CD14-positive monocyte (primary cell): Measurements from ENCODE around the gene SERPINB11. TPM values are rescaled to one million over a fixed set of nuclear protein-coding genes. Genes with fewer than 3 reads are reported as not detected.

Source experiments
- DNase-seq, 3 donors: peaks; one replicate each; pipeline ENCODE4 v3.0.0-alpha.2; 2011 to 2022
- H2AFZ ChIP-seq: 2 replicates; pipeline ENCODE4 v1.6.0; 2012; ENCODE audit warnings: mild to moderate bottlenecking, low read depth, low read length, inconsistent platforms; ENCODE audit not compliant: insufficient read depth, poor library complexity, severe bottlenecking
- H3K27ac ChIP-seq, 2 donors: 1 replicate in 1 of 2; 2 replicates in 1 of 2; pipeline ENCODE4 v1.5.1; 2012 to 2013; ENCODE audit warnings: low read length in 2 of 2, control low read depth in 1 of 2, inconsistent platforms in 1 of 2, low read depth in 1 of 2, mild to moderate bottlenecking in 1 of 2
- H3K27me3 ChIP-seq, 2 donors: one replicate each; pipeline versions ENCODE4 v1.6.0 to v1.6.1; 2011 to 2013; ENCODE audit warnings: low read length in 2 of 2; ENCODE audit not compliant: control insufficient read depth in 2 of 2, insufficient read depth in 2 of 2
- H3K36me3 ChIP-seq, 2 donors: replicated peaks in 1 of 2; 1 replicate in 1 of 2; 2 replicates in 1 of 2; pipeline versions ENCODE4 v1.5.1 to v1.6.1; 2012 to 2013; ENCODE audit warnings: low read length in 2 of 2, control low read depth in 1 of 2, inconsistent platforms in 1 of 2, mild to moderate bottlenecking in 1 of 2; ENCODE audit not compliant: insufficient read depth in 2 of 2, control insufficient read depth in 1 of 2
- H3K4me1 ChIP-seq, 2 donors: 1 replicate in 1 of 2; 2 replicates in 1 of 2; pipeline versions ENCODE4 v1.5.1 to v1.6.1; 2012 to 2013; ENCODE audit warnings: low read length in 2 of 2, control low read depth in 1 of 2, inconsistent platforms in 1 of 2, mild to moderate bottlenecking in 1 of 2, moderate library complexity in 1 of 2; ENCODE audit not compliant: insufficient read depth in 2 of 2, control insufficient read depth in 1 of 2
- H3K4me2 ChIP-seq: replicated peaks from 2 replicates; pipeline ENCODE3; 2012; ENCODE audit warnings: low read length, moderate library complexity, mild to moderate bottlenecking; ENCODE audit not compliant: poor library complexity, severe bottlenecking; ENCODE audit errors: extremely low read depth
- H3K4me3 ChIP-seq, 3 experiments: fragments of 200-600 bp in 1 of 3; sonication (generic) in 1 of 3; replicated peaks in 1 of 3; 1 replicate in 2 of 3; 2 replicates in 1 of 3; pipeline ENCODE4 v1.5.1; 2011 to 2013; ENCODE audit warnings: low read length in 3 of 3, mild to moderate bottlenecking in 3 of 3, control low read depth in 2 of 3, low read depth in 2 of 3, inconsistent platforms in 1 of 3, moderate library complexity in 1 of 3
- H3K79me2 ChIP-seq: 2 replicates; pipeline ENCODE4 v1.6.0; 2012; ENCODE audit warnings: mild to moderate bottlenecking, control low read depth, inconsistent platforms, low read length, moderate library complexity; ENCODE audit not compliant: insufficient read depth
- H3K9ac ChIP-seq: 2 replicates; pipeline ENCODE4 v1.6.0; 2017; ENCODE audit warnings: low read length, mild to moderate bottlenecking; ENCODE audit not compliant: insufficient read depth, poor library complexity, severe bottlenecking
- H3K9me3 ChIP-seq, 2 donors: replicated peaks in 1 of 2; 1 replicate in 1 of 2; 2 replicates in 1 of 2; pipeline versions ENCODE4 v1.5.1 to v1.6.1; 2012 to 2013; ENCODE audit warnings: low read length in 2 of 2, control low read depth in 1 of 2; ENCODE audit not compliant: control insufficient read depth in 1 of 2, insufficient read depth in 1 of 2
- H4K20me1 ChIP-seq: 2 replicates; pipeline ENCODE4 v1.6.0; 2012; ENCODE audit warnings: mild to moderate bottlenecking, low read length, control low read depth, moderate library complexity; ENCODE audit not compliant: insufficient read depth
- H3K27ac Mint-ChIP-seq, 7 donors: one replicate each; pipeline ENCODE4 v1.8.0; 2020; ENCODE audit warnings: mild to moderate bottlenecking in 7 of 7, mixed read lengths in 7 of 7, moderate library complexity in 6 of 7, inconsistent platforms in 2 of 7
- H3K27me3 Mint-ChIP-seq, 3 donors: one replicate each; pipeline ENCODE4 v1.8.0; 2021 to 2022; ENCODE audit warnings: low read depth in 3 of 3, mild to moderate bottlenecking in 3 of 3, mixed read lengths in 3 of 3, moderate library complexity in 3 of 3, inconsistent platforms in 1 of 3
- H3K36me3 Mint-ChIP-seq, 2 donors: one replicate each; pipeline ENCODE4 v1.8.0; 2020; ENCODE audit warnings: mixed read lengths in 2 of 2, inconsistent platforms in 1 of 2, mild to moderate bottlenecking in 1 of 2
- H3K4me1 Mint-ChIP-seq: one replicate; pipeline ENCODE4 v1.8.0; 2020; ENCODE audit warnings: mild to moderate bottlenecking, mixed read lengths
- H3K4me3 Mint-ChIP-seq, 2 donors: one replicate each; pipeline ENCODE4 v1.8.0; 2020; ENCODE audit warnings: mild to moderate bottlenecking in 2 of 2, mixed read lengths in 2 of 2, moderate library complexity in 1 of 2
- H3K9me3 Mint-ChIP-seq, 7 donors: one replicate each; pipeline ENCODE4 v1.8.0; 2020 to 2022; ENCODE audit warnings: mixed read lengths in 7 of 7, mild to moderate bottlenecking in 6 of 7, moderate library complexity in 6 of 7, inconsistent platforms in 2 of 7
- WGBS: methylation state at CpG from one replicate; pipeline ENCODE4 v1.1.5; 2013; ENCODE audit warnings: missing lambda C conversion rate; ENCODE audit not compliant: insufficient coverage; 5-methylcytosine and 5-hydroxymethylcytosine counted together
- intact Hi-C, 2 donors: fragments of 100-400 bp; cut with micrococcal nuclease; formaldehyde crosslinking; loops; one replicate each; pipeline versions ENCODE4 v1.15.0 to v1.15.1; 2023
- polyA plus RNA-seq, 3 donors: library from polyadenylated mRNA; depleted of rRNA in 1 of 3; unstranded in 2 of 3; stranded (reverse) in 1 of 3; fragments of 300-500 nt in 2 of 3; fragments of >200 nt in 1 of 3; fragmentation: Illumina TruSeq in 2 of 3; gene quantifications; 1 replicate in 2 of 3; 2 replicates in 1 of 3; pipeline ENCODE4 v1.2.3, GENCODE V29; 2012 to 2021
- TF ChIP-seq, protein P1 (sequence below): fragments of 200-600 bp; IDR thresholded peaks from one replicate; pipeline ENCODE4 v1.8.0; 2022; ENCODE audit warnings: antibody characterized with exemption, mild to moderate bottlenecking

The SERPINB11 gene
- polyA plus RNA-seq, 3 donors, result not detected

DNA sequence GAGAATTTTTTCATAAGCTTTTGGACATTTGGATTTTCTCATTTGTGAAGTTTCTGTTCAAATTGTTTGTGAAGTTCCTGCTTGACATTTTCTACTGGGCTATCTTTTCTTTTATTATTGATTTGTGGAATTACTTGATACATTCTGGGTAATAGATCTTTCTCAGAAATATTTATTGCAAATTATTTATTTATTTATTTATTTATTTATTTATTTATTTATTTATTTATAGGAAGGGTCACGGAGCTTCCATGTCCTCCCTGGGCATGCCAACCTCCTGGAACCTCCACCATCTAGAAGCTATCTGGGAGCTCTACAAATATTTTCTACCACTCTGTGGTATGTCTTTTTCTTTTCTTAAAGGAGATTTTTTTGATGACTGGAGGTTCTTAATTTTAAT lies 46.7 kb downstream of the SERPINB11 start:
- Mint-ChIP-seq H3K4me3 (no peak overlapping the region), H3K27ac (no peak overlapping the region), H3K36me3 (no peaks in the 10 kb centered on the region), H3K4me1 (no peaks in the 10 kb centered on the region), H3K27me3 (peaks cover 0 to 13% (median 10%) of the 10 kb centered on the region in 3 donors), H3K9me3 (peaks cover 0 to 6% (median 3%) of the 10 kb centered on the region in 7 donors)
- Histone ChIP-seq H2AFZ (no peak overlapping the region), H3K27me3 (peaks cover 0 to 2% of the 10 kb centered on the region in 2 donors), H3K4me3 (no peak overlapping the region), H4K20me1 (no peaks in the 10 kb centered on the region), H3K27ac (no peak overlapping the region), H3K9ac (no peak overlapping the region), H3K4me2 (no peak overlapping the region), H3K4me1 (no peaks in the 10 kb centered on the region), H3K79me2 (no peaks in the 10 kb centered on the region), H3K9me3 (no peaks in the 10 kb centered on the region), H3K36me3 (no peaks in the 10 kb centered on the region)
- no CpG with 5 or more reads among the region's 1 CpG for WGBS
- TF ChIP-seq, protein P1, sequence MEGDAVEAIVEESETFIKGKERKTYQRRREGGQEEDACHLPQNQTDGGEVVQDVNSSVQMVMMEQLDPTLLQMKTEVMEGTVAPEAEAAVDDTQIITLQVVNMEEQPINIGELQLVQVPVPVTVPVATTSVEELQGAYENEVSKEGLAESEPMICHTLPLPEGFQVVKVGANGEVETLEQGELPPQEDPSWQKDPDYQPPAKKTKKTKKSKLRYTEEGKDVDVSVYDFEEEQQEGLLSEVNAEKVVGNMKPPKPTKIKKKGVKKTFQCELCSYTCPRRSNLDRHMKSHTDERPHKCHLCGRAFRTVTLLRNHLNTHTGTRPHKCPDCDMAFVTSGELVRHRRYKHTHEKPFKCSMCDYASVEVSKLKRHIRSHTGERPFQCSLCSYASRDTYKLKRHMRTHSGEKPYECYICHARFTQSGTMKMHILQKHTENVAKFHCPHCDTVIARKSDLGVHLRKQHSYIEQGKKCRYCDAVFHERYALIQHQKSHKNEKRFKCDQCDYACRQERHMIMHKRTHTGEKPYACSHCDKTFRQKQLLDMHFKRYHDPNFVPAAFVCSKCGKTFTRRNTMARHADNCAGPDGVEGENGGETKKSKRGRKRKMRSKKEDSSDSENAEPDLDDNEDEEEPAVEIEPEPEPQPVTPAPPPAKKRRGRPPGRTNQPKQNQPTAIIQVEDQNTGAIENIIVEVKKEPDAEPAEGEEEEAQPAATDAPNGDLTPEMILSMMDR, result no peak
- no peak for DNase-seq
- intact Hi-C loops, result no loop called here

DNA sequence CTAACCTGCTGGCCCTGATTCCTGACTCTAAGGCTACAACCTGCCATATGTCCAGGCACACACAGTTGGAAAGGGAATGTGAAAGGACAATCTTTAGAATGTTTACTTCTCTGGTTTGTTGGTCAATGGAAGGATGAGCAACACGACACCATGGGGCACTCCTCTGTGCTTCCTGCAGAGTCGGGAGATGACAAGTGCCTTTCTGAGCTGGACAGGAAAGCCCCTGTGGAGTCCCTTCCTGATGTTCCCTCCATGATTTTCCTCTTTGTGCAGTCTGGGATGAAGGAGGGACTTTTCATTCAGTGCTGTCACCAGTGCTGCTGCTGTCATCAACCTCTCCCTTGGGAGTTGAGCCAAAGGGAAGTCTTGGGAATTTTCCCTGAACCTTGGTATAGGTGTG lies 49.9 kb downstream of the SERPINB11 start:
- 86% methylated on average over 1 of the region's 2 CpGs for WGBS

More for the DNA sequence above, 49.9 kb downstream of the SERPINB11 start:
- Histone ChIP-seq H3K27ac (no peak overlapping the region), H4K20me1 (no peaks in the 10 kb centered on the region), H3K9ac (no peak overlapping the region), H3K27me3 (peaks cover 0 to 2% of the 10 kb centered on the region in 2 donors), H3K9me3 (no peaks in the 10 kb centered on the region), H3K36me3 (no peaks in the 10 kb centered on the region), H3K79me2 (no peaks in the 10 kb centered on the region), H2AFZ (no peak overlapping the region), H3K4me2 (no peak overlapping the region), H3K4me1 (no peaks in the 10 kb centered on the region), H3K4me3 (no peak overlapping the region)
- Mint-ChIP-seq H3K36me3 (no peaks in the 10 kb centered on the region), H3K27me3 (peaks cover 1 to 9% (median 7%) of the 10 kb centered on the region in 3 donors), H3K4me3 (no peak overlapping the region), H3K27ac (no peak overlapping the region), H3K4me1 (no peaks in the 10 kb centered on the region), H3K9me3 (peaks cover 0 to 10% (median 3%) of the 10 kb centered on the region in 7 donors)
- TF ChIP-seq, protein P1, result no peak
- DNase-seq, result no peak
- intact Hi-C loops, result no loop called here
